ENCODE results near the gene SLC25A13. TPM values are rescaled to one million over a fixed set of nuclear protein-coding genes. Genes with fewer than 3 reads are reported as not detected.

Gene SLC25A13
- total RNA-seq, 1 donor from 2014 or later: 44.0 TPM

DNA sequence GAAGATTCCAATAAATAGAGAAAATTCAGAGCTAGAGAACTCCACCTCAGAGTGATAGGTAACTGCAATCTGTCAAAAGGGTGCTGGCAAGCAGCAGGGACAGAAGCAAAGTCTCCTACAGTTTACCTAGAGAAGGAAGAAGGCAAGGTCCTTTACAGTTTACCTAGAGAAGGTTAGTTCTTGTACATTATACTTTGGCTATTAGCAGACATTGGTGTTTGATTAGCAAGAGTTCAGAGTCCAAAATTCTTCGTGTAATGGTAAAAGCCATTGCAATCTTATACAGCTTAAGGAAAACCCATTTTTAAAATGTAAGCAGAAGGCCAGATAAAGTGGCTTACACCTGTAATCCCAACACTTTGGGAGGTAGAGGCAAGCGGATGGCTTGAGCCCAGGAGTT lies 45.9 kb downstream of the SLC25A13 start:
- Histone ChIP-seq H3K4me3 (ENCODE audit: low read depth, low read length) (no peak overlapping the region), H3K27me3 (ENCODE audit: control insufficient read depth, insufficient read depth, low read length) (no peaks in the 10 kb centered on the region), H3K36me3 (ENCODE audit: control insufficient read depth, insufficient read depth, low read length) (no peaks in the 10 kb centered on the region)
- no peak for TF ChIP-seq CTCF (IDR thresholded peaks at IDR 0.05; ENCODE audit: insufficient read depth, low read length, poor library complexity, severe bottlenecking)
- DNase-seq (ENCODE audit: low read depth): no peak

- TF ChIP-seq CTCF (IDR thresholded peaks at IDR 0.05; ENCODE audit: insufficient read depth, low read length, poor library complexity, severe bottlenecking): no peak
- H3K36me3 ChIP-seq (ENCODE audit: control insufficient read depth, insufficient read depth, low read length): no peaks in the 10 kb centered on the region
These were observed 48.2 kb downstream of the SLC25A13 start for GRCh38 chr7:96273716-96274115.

DNA sequence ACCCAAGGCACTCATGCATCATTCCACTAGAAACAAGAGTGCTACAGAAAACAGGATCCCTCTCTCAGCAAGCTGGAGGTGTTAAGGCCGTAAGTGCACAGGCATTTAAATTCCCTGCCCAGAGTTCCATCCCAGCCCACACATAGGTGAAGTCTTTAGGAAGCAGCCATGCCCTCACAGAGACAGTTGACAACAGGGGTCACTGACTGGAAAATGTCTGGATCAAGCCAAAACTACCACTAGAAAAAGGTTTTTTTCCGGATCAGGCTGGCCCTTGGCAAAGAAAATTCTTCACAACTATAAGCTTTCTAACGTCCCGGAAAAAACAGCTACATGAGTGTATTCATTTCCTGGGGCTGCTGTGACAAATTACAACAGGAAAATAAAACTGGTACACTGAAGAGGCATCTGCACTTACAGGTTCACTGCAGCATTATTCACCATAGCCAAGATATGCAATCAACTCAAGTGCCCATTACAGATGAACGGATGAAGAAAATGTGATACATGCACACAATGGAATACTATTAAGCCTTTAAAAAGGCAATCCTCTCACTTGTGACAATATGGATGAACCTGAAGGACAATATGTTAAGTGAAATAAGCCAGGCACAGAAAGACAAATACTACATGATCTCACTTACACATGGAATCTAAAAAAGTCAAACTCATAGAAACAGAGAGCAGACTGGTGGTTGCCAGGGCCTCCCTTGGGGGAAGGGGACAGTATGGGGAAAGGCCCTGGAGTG lies 52.5 kb downstream of the SLC25A13 start:
- no peak for DNase-seq (ENCODE audit: low read depth)
- TF ChIP-seq CTCF (IDR thresholded peaks at IDR 0.05; ENCODE audit: insufficient read depth, low read length, poor library complexity, severe bottlenecking): no peak
- no peak overlapping the region for H3K4me3 ChIP-seq (ENCODE audit: low read depth, low read length)
- H3K36me3 ChIP-seq (ENCODE audit: control insufficient read depth, insufficient read depth, low read length): no peaks in the 10 kb centered on the region
- no peaks in the 10 kb centered on the region for H3K27me3 ChIP-seq (ENCODE audit: control insufficient read depth, insufficient read depth, low read length)

More at GRCh38 chr7:96273716-96274115, 48.2 kb downstream of the SLC25A13 start:
- H3K4me3 ChIP-seq (ENCODE audit: low read depth, low read length): no peak overlapping the region
- no peaks in the 10 kb centered on the region for H3K27me3 ChIP-seq (ENCODE audit: control insufficient read depth, insufficient read depth, low read length)
- no peak for DNase-seq (ENCODE audit: low read depth)

- Histone ChIP-seq H3K27me3 (ENCODE audit: control insufficient read depth, insufficient read depth, low read length) (no peaks in the 10 kb centered on the region), H3K4me3 (ENCODE audit: low read depth, low read length) (no peak overlapping the region), H3K36me3 (ENCODE audit: control insufficient read depth, insufficient read depth, low read length) (no peaks in the 10 kb centered on the region)
- TF ChIP-seq CTCF (IDR thresholded peaks at IDR 0.05; ENCODE audit: insufficient read depth, low read length, poor library complexity, severe bottlenecking): no peak
- DNase-seq (ENCODE audit: low read depth): no peak
These were observed 55.3 kb downstream of the SLC25A13 start for GRCh38 chr7:96266580-96266979.

DNA sequence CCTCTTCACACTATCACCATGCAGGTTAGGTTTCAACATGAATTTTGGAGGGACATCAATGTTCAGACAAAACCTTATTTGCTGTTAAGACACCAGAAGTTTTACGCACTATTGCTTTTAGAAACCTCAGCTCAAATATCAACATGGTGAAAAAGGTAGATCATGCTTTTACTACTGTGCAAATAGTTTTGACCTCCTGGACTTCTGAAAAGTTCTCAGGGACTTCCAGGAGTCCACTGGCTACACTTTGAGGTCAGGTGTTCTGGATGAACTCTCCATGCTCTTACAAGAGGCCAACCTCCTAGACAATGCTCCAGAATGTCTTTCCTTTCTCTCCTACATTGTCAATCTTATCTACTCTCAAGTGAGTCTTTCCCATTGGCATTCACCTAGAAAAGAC lies 55.9 kb downstream of the SLC25A13 start:
- DNase-seq (ENCODE audit: low read depth): no peak
- H3K27me3 ChIP-seq (ENCODE audit: control insufficient read depth, insufficient read depth, low read length): no peaks in the 10 kb centered on the region
- TF ChIP-seq CTCF (IDR thresholded peaks at IDR 0.05; ENCODE audit: insufficient read depth, low read length, poor library complexity, severe bottlenecking): no peak
- H3K4me3 ChIP-seq (ENCODE audit: low read depth, low read length): no peak overlapping the region
- no peaks in the 10 kb centered on the region for H3K36me3 ChIP-seq (ENCODE audit: control insufficient read depth, insufficient read depth, low read length)

GRCh38 chr7:96253964-96254363 lies 67.9 kb downstream of the SLC25A13 start:
- no peak for TF ChIP-seq CTCF (IDR thresholded peaks at IDR 0.05; ENCODE audit: insufficient read depth, low read length, poor library complexity, severe bottlenecking)
- no peaks in the 10 kb centered on the region for H3K27me3 ChIP-seq (ENCODE audit: control insufficient read depth, insufficient read depth, low read length)
- DNase-seq (ENCODE audit: low read depth): no peak
- no peak overlapping the region for H3K4me3 ChIP-seq (ENCODE audit: low read depth, low read length)
- H3K36me3 ChIP-seq (ENCODE audit: control insufficient read depth, insufficient read depth, low read length): no peaks in the 10 kb centered on the region
